ENCODE measurements around the gene ADCY3. TPM values are rescaled to one million over a fixed set of nuclear protein-coding genes. Genes with fewer than 3 reads are reported as not detected.

Gene ADCY3
- total and polyA plus RNA-seq, 10 of the 15 experiments (the other 5 are each of a cell fraction or from before 2014, with no cell fraction given) = 2.8 to 102 (median 50.4) TPM

- TF ChIP-seq RELA (IDR thresholded peaks at IDR 0.05; ENCODE audit: borderline replicate concordance, partially characterized antibody) = no peak
- TF ChIP-seq ATF3 (IDR thresholded peaks at IDR 0.05; ENCODE audit: borderline replicate concordance, extremely low read depth, low read depth, low read length) = no peak
- TF ChIP-seq HCFC1 (IDR thresholded peaks at IDR 0.05; ENCODE audit: low read length) = no peak
Measured at GRCh38 chr2:24906466-24906865, 13.6 kb downstream of the ADCY3 start (continued).

DNA sequence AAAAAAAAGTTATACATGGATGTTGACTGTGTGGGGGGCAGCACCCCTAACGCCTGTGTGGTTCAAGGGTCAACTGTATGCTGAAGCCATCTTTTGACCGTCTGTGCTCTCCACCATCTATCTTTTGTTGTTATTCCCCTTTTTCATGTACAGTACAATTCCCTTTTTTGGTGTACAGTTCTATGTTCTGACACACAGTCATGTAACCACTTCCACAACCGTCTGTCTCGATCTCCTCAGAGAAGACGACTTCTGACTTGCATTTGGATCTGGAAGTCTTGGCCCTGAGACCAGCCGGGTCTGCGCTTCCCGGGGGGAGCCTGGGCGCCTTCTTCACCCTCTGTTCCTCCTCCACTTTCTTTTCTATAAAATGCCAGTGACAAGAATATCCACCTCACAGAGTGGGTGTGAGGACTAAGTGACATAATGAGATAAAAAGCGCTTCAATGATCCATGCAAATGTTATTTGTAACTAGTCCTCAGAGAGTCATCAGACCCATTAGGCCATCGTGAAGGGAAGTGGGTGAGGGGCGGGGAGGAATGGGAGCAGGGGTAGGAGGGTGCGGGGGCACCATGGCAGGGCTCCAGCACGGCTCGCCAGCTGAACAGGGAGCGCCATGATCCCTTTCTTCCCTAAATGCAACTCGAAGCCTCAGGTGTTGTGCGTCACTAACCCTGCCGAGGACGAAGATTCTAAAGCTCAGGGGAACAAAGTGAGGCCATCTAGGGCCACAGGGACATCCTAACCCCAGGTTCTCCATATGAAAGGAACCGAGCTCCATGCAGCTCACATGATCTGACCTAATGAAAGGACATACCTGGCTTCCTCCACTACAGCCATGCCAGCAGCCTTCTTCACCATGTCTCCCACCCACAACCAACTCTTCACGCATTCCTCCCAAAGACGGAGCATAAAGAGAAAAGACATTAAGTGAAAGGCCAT, 16.6 kb downstream of the ADCY3 start:
- TF ChIP-seq JUND (IDR thresholded peaks at IDR 0.05; ENCODE audit: low read depth, low read length) = no peak
- TF ChIP-seq CHD2 (IDR thresholded peaks at IDR 0.05; ENCODE audit: borderline replicate concordance, low read depth, low read length) = no peak
- TF ChIP-seq RELA (IDR thresholded peaks at IDR 0.05; ENCODE audit: borderline replicate concordance, partially characterized antibody) = no peak
- no peak for TF ChIP-seq POU2F2 (IDR thresholded peaks at IDR 0.05; ENCODE audit: borderline replicate concordance, low read depth, low read length)
- TF ChIP-seq HCFC1 (IDR thresholded peaks at IDR 0.05; ENCODE audit: low read length) = no peak
- no peak for TF ChIP-seq IRF4 (IDR thresholded peaks at IDR 0.05; ENCODE audit: low read depth, low read length)
- TF ChIP-seq FOXK2 (IDR thresholded peaks at IDR 0.05) = no peak
- TF ChIP-seq STAT3 (IDR thresholded peaks at IDR 0.05; ENCODE audit: low read depth, low read length) = no peak
- TF ChIP-seq SMARCA5 (IDR thresholded peaks at IDR 0.05) = no peak
- POLR2A ChIA-PET = no interaction called here
- Histone ChIP-seq H3K9me3 (replicated peaks; ENCODE audit: control insufficient read depth, insufficient read depth, low read length) (peaks cover 5% of the 10 kb centered on the region; the same call in 1 of the 3 replicates), H3K79me2 (ENCODE audit: control insufficient read depth, insufficient read depth, low read length) (no peaks in the 10 kb centered on the region), H3K36me3 (ENCODE audit: control insufficient read depth in 2 of 2, insufficient read depth in 2 of 2, low read length in 1 of 2) (peaks cover 12 to 22% of the 10 kb centered on the region in 2 experiments), H4K20me1 (ENCODE audit: control insufficient read depth, insufficient read depth) (no peaks in the 10 kb centered on the region), H2AFZ (ENCODE audit: control insufficient read depth, low read depth, low read length) (no peak overlapping the region), H3K27me3 (replicated peaks in 1 of 2; ENCODE audit: control insufficient read depth in 2 of 2, insufficient read depth in 2 of 2, low read length in 1 of 2) (no peaks in the 10 kb centered on the region), H3K27ac (ENCODE audit: control insufficient read depth, insufficient read depth) (no peak overlapping the region), H3K4me1 (ENCODE audit: control insufficient read depth, insufficient read depth, low read length) (no peaks in the 10 kb centered on the region), H3K9ac (ENCODE audit: control insufficient read depth, insufficient read depth, low read length) (no peak overlapping the region), H3K4me3 (no peak overlapping the region), H3K4me2 (ENCODE audit: control insufficient read depth, insufficient read depth) (no peak overlapping the region)
- in situ Hi-C loops (cut with MboI) = no loop called here
- RAD21 ChIA-PET (ENCODE audit: unreplicated experiment) = no interaction called here
- WGBS (ENCODE audit: insufficient coverage, insufficient replicate concordance, low lambda C conversion rate, missing lambda C conversion rate) = 96% methylated on average over 23 of the region's 23 CpGs
- SMC1A ChIA-PET (ENCODE audit: uncharacterized antibody, unreplicated experiment) = no interaction called here
- intact Hi-C loops (cut with micrococcal nuclease; ENCODE audit: unreplicated experiment) = no loop called here
- DNase-seq (ENCODE audit: low read depth, low spot score) = no peak
- FAIRE-seq = no peak
- TSS peak; percentile 55 for BruUV-seq (replicated peaks)
- CTCF ChIA-PET = interaction anchor here (0.6 kb wide), 1 partner anchor 72 kb away, joined by 3 read pairs; no protein-coding TSS in a partner anchor
- ATAC-seq = no peak
